Tibial nerve (tissue), 4 donors: Measurements from ENCODE around the gene SIVA1.

ENCODE experiments used
- CTCF ChIP-seq, 5 experiments: fragments of 200-600 bp in 3 of 5; fragments of 450-650 bp in 2 of 5; sonication (generic) in 3 of 5; IDR thresholded peaks; one replicate each; pipeline ENCODE4 v1.5.1; 2016 to 2019; ENCODE audit warnings: antibody characterized with exemption in 5 of 5, mild to moderate bottlenecking in 3 of 5, moderate library complexity in 2 of 5
- EP300 ChIP-seq, 2 donors: sonication (generic); formaldehyde crosslinking; IDR thresholded peaks; one replicate each; pipeline ENCODE4 v1.6.1; 2017; ENCODE audit warnings: antibody characterized with exemption in 2 of 2, mild to moderate bottlenecking in 1 of 2

GRCh38 chr14:104751539-104752422 is 1.2 kb upstream of the SIVA1 start:
- no peak for TF ChIP-seq CTCF (IDR thresholded peaks at IDR 0.05)
- no peak for TF ChIP-seq EP300 (IDR thresholded peaks at IDR 0.05)
